Measurements from ENCODE around the gene AP1S2.
"Not testable (repeated sequence)": the region's sequence is repeated elsewhere in the genome, so short reads cannot be mapped to it uniquely, and the experiment has no call there.

AP1S2 gene

GRCh38 chrX:15883540-15883863 lies 28.9 kb upstream of the AP1S2 start:
- TF ChIP-seq CTCF (conservative IDR thresholded peaks at IDR 0.05; ENCODE audit: low read depth), result no peak

DNA sequence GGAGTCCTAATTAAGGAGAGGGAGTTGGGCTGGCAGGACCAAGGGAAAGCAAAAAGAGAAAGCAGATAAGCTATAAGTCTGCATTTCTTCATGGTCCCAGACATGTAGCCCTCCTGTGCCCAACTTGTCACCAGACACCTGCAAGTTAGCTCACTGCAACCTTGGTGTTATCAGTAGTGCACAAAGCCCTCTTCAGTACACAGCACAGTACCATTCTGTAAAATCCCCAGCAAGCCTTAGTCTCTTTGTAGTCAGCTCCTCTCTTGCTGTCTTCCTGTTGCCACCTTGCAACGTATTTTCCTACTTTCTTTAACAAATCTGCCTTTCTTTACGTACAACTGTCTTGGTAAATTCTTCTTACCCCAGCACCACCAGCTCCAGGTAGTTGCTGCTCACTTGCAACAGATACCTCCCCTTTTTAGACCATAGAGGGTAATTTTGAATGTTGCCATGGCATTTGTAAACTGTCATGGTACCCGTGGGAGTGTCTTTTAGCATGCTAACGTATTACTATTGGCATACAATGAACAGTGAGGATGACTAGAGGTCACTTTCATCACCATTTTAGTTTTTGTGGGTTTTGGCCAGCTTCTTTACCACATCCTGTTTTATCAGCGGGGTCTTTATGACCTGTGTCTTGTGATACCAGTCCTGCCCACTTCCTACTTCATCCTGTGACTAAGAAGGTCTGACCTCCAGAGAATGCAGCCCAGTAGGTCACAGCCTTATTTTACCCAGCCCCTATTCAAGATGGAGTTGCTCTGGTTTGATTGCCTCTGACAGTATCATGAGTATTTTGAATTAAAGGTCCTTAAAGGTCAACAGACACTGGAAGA lies 28.3 kb upstream of the AP1S2 start:
- ChIA-PET POLR2A (ENCODE audit: low non-redundant PET) (no interaction called here), CTCF (no interaction called here)
- TF ChIP-seq CTCF (conservative IDR thresholded peaks at IDR 0.05; ENCODE audit: low read depth), result no peak
- DNase-seq (ENCODE audit: low spot score), result no peak
- H3K27ac ChIP-seq, result no peak overlapping the region

More at GRCh38 chrX:15883540-15883863, 28.9 kb upstream of the AP1S2 start:
- ChIA-PET POLR2A (ENCODE audit: low non-redundant PET) (no interaction called here), CTCF (no interaction called here)
- DNase-seq (ENCODE audit: low spot score), result no peak
- H3K27ac ChIP-seq, result no peak overlapping the region

- ChIA-PET POLR2A (ENCODE audit: low non-redundant PET) (no interaction called here), CTCF (no interaction called here)
- no peak for TF ChIP-seq CTCF (conservative IDR thresholded peaks at IDR 0.05; ENCODE audit: low read depth)
- no peak for DNase-seq (ENCODE audit: low spot score)
- no peak overlapping the region for H3K27ac ChIP-seq
Observed at GRCh38 chrX:15881381-15881897, 26.8 kb upstream of the AP1S2 start.

GRCh38 chrX:15877914-15878313 lies 23.3 kb upstream of the AP1S2 start:
- CTCF ChIA-PET, result interaction anchor here (0.6 kb wide), 1 partner anchor 159 kb away, joined by 4 read pairs; no protein-coding TSS in a partner anchor
- H3K27ac ChIP-seq; DNase-seq (ENCODE audit: low spot score); POLR2A ChIA-PET (ENCODE audit: low non-redundant PET): not testable (repeated sequence)

GRCh38 chrX:15877380-15877779 lies 22.8 kb upstream of the AP1S2 start:
- POLR2A ChIA-PET (ENCODE audit: low non-redundant PET), result no interaction called here
- no peak for DNase-seq (ENCODE audit: low spot score)

DNA sequence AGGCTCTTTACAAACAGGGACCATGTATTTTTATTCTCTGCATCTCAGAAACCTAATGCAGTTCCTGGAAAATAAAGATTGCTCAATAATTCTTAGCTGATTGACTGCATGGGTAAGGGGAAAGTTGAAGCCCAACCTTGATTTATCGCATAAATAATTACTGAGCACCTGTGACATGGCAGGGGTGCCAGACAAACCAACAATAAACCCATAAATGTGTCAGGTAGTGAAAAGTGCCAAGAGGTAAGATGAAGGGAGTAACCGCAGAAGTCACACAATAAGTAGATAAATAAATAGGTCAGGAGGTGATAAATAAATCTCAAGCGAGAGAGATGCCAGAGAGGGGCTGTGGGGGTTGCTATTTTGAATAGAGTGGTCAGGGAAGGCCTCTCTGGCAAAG lies 20.1 kb upstream of the AP1S2 start:
- DNase-seq (ENCODE audit: low spot score), result no peak
- ChIA-PET POLR2A (ENCODE audit: low non-redundant PET) (no interaction called here), CTCF (no interaction called here)
- no peak for TF ChIP-seq CTCF (conservative IDR thresholded peaks at IDR 0.05; ENCODE audit: low read depth)
- no peak overlapping the region for H3K27ac ChIP-seq

More at GRCh38 chrX:15877380-15877779, 22.8 kb upstream of the AP1S2 start:
- CTCF ChIA-PET, result interaction anchor here (0.6 kb wide), 1 partner anchor 159 kb away, joined by 4 read pairs; no protein-coding TSS in a partner anchor
- no peak for TF ChIP-seq CTCF (conservative IDR thresholded peaks at IDR 0.05; ENCODE audit: low read depth)
- no peak overlapping the region for H3K27ac ChIP-seq

GRCh38 chrX:15873566-15873965 lies 19.0 kb upstream of the AP1S2 start:
- H3K27ac ChIP-seq, result no peak overlapping the region
- DNase-seq (ENCODE audit: low spot score), result no peak
- ChIA-PET POLR2A (ENCODE audit: low non-redundant PET) (no interaction called here), CTCF (no interaction called here)
- no peak for TF ChIP-seq CTCF (conservative IDR thresholded peaks at IDR 0.05; ENCODE audit: low read depth)

Data from RWPE1 (cell line).